SK-MEL-5 (cell line): ENCODE measurements around the gene TTC38. TPM values are rescaled to one million over a fixed set of nuclear protein-coding genes. Genes with fewer than 3 reads are reported as not detected.
A peak's percentile ranks its signal among the peaks of the same experiment; 100 is the strongest.

Experiments used
- DNase-seq: peaks from one replicate; pipeline ENCODE4 v3.0.0-alpha.2; 2016; ENCODE audit warnings: low read depth, low spot score
- in situ Hi-C: cut with HindIII; loops from 2 replicates; pipeline ENCODE4 v1.10.0; 2016; ENCODE audit warnings: low sequenced_read_pairs, high pct_unique_total_duplicates, low pct_unique_long_range_greater_than_20kb
- total RNA-seq: library from RNA; depleted of rRNA; stranded (reverse); fragments of >200 nt; shearing (Covaris generic); gene quantifications from 2 replicates; pipeline ENCODE4 v1.2.3, GENCODE V29; 2014

Gene TTC38
- total RNA-seq, 1 experiment from 2014 or later: 27.9 TPM

GRCh38 chr22:46269564-46269963 lies 1.8 kb downstream of the TTC38 start:
- in situ Hi-C loops: loop anchor here (25.0 kb wide), 1 partner anchor 132 kb away; no protein-coding TSS in a partner anchor
- DNase-seq: no peak

- in situ Hi-C loops: loop anchor here (25.0 kb wide), 1 partner anchor 135 kb away; no protein-coding TSS in a partner anchor
- no peak for DNase-seq
These were observed 4.4 kb downstream of the TTC38 start for GRCh38 chr22:46272196-46272595.

- in situ Hi-C loops: loop anchor here (25.0 kb wide), 1 partner anchor 136 kb away; no protein-coding TSS in a partner anchor
- no peak for DNase-seq
These were observed 5.1 kb downstream of the TTC38 start for GRCh38 chr22:46272762-46273431.

GRCh38 chr22:46273432-46274148 lies 5.8 kb downstream of the TTC38 start:
- no peak for DNase-seq
- in situ Hi-C loops: loop anchor here (25.0 kb wide), 1 partner anchor 136 kb away; no protein-coding TSS in a partner anchor

- DNase-seq: no peak
- in situ Hi-C loops: loop anchor here (25.0 kb wide), 1 partner anchor 137 kb away; no protein-coding TSS in a partner anchor
These were observed 6.6 kb downstream of the TTC38 start for GRCh38 chr22:46274381-46274780.

- DNase-seq: peak; percentile 26
- in situ Hi-C loops: no loop called here
These were observed 7.8 kb downstream of the TTC38 start for GRCh38 chr22:46275455-46276122.

- in situ Hi-C loops: no loop called here
- DNase-seq: no peak
These were observed 8.8 kb downstream of the TTC38 start for GRCh38 chr22:46276563-46276962.

- DNase-seq: no peak
- in situ Hi-C loops: no loop called here
These were observed 11.1 kb downstream of the TTC38 start for GRCh38 chr22:46278656-46279645.

- in situ Hi-C loops: no loop called here
- DNase-seq: no peak
These were observed 12.4 kb downstream of the TTC38 start for GRCh38 chr22:46280063-46280817.

- DNase-seq: no peak
- in situ Hi-C loops: no loop called here
These were observed 13.3 kb downstream of the TTC38 start for GRCh38 chr22:46280999-46281623.

GRCh38 chr22:46281866-46282678 lies 14.3 kb downstream of the TTC38 start:
- no peak for DNase-seq
- in situ Hi-C loops: no loop called here

- DNase-seq: no peak
- in situ Hi-C loops: no loop called here
These were observed 18.2 kb downstream of the TTC38 start for GRCh38 chr22:46286006-46286405.

- no peak for DNase-seq
- in situ Hi-C loops: no loop called here
These were observed 19.4 kb downstream of the TTC38 start for GRCh38 chr22:46286941-46287872.

GRCh38 chr22:46287873-46288751 lies 20.3 kb downstream of the TTC38 start:
- in situ Hi-C loops: no loop called here
- DNase-seq: no peak
